Pancreas (tissue), 10 donors: Measurements from ENCODE around the gene SH3RF3. TPM values are rescaled to one million over a fixed set of nuclear protein-coding genes. Genes with fewer than 3 reads are reported as not detected.

ENCODE experiments used
- ATAC-seq, 4 donors: fragments of 200-7000 bp; cut with Tn5 transposase; one replicate each; pipeline versions ENCODE4 v1.8.0 to v1.9.1; 2020; ENCODE audit warnings: mild to moderate bottlenecking in 4 of 4, moderate library complexity in 4 of 4
- DNase-seq, 6 donors: peaks; one replicate each; pipeline ENCODE4 v3.0.0-alpha.2; 2020
- FAIRE-seq: peaks from 2 replicates; lab custom pipeline; 2012; peaks lifted over from hg19 to GRCh38; lab: Jason Lieb, UNC
- H3K27ac ChIP-seq, 4 donors: fragments of 200-600 bp; sonication (generic); 1 replicate in 3 of 4; 2 replicates in 1 of 4; pipeline versions ENCODE4 v1.5.0 to v1.8.0; 2020
- H3K27me3 ChIP-seq, 4 donors: fragments of 200-600 bp; one replicate each; pipeline ENCODE4 v1.8.0; 2021
- H3K36me3 ChIP-seq, 3 donors: fragments of 200-600 bp; sonication (generic) in 1 of 3; one replicate each; pipeline versions ENCODE4 v1.5.0 to v1.8.0; 2020 to 2021
- H3K4me1 ChIP-seq, 3 donors: fragments of 200-600 bp; one replicate each; pipeline ENCODE4 v1.8.0; 2021
- H3K4me3 ChIP-seq, 4 donors: fragments of 200-600 bp; sonication (generic) in 2 of 4; one replicate each; pipeline versions ENCODE4 v1.5.0 to v1.8.0; 2020 to 2021
- H3K9me3 ChIP-seq, 4 donors: fragments of 200-600 bp; one replicate each; pipeline ENCODE4 v1.8.0; 2021
- WGBS, 2 donors: extraction: QIAGEN DNeasy Blood & Tissue Kit; methylation state at CpG; one replicate each; pipeline ENCODE4 v1.1.7; 2013; 5-methylcytosine and 5-hydroxymethylcytosine counted together
- intact Hi-C, 3 donors: fragments of 100-400 bp; cut with DNase I; formaldehyde crosslinking; loops; one replicate each; pipeline versions ENCODE4 v1.11.1 to v1.14.2; 2022
- polyA plus RNA-seq, 2 donors: library from polyadenylated mRNA; stranded (reverse); fragments of 200-250 nt; gene quantifications; one replicate each; pipeline ENCODE4 v1.2.3, GENCODE V29; 2013
- total RNA-seq, 6 donors: library from RNA; stranded (reverse); fragmentation: NEBNext Ultra II Directional in 4 of 6; extraction: Animal tissue kit (Norgen Biotek cat#: 25700) in 4 of 6; gene quantifications; one replicate each; pipeline versions ENCODE4 v1.2.1 to v1.2.4, GENCODE V29; 2021 to 2023
- TF ChIP-seq, protein P1 (sequence below), 4 donors: fragments of 200-600 bp; sonication (generic) in 3 of 4; IDR thresholded peaks; one replicate each; pipeline versions ENCODE4 v1.5.0 to v1.8.0; 2021; ENCODE audit warnings: antibody characterized with exemption in 4 of 4
- donor health status: healthy with polysubstance abuse.
- donor health status: DM: no; HTN: no; CAD: no; lungs with moderate emphysema.
- donor health status: DM: no; HTN: no; CAD: no.
- donor health status: control.
- donor health status: control.
- donor health status: Bipolar disorder and iron deficiency.
- donor health status: DM: yes; HTN: yes; CAD: no.
- donor health status: DM: no; HTN: no; CAD: no.
- donor health status: DM: no; HTN: no; CAD: no.
- donor health status: DM: yes; HTN: yes; CAD: no.

The SH3RF3 gene
- total and polyA plus RNA-seq, 8 donors, result 1.1 to 3.5 (median 1.8) TPM

DNA sequence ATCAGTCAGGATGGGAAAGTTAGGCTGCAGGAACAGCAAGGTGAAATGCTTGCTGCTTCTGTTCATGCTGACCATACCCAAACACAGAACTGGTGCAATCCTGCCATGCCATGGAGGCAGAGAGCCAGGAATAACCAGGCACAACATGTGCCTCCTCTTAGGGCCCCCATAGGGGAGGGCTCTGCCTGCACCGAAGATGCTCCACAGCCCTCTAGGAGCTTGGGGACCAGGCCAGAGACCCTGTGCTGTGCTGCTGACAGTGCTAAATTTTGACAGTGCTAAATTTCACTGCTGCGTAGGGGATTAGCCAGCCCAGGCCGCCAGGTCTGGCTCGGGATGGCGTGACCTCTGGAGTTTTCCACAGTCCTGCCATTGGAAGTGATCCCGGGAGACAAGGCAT, 173.3 kb downstream of the SH3RF3 start:
- DNase-seq (no peak), FAIRE-seq (no peak), ATAC-seq (no peak)
- no peak overlapping the region for H3K4me3 ChIP-seq
- TF ChIP-seq, protein P1, sequence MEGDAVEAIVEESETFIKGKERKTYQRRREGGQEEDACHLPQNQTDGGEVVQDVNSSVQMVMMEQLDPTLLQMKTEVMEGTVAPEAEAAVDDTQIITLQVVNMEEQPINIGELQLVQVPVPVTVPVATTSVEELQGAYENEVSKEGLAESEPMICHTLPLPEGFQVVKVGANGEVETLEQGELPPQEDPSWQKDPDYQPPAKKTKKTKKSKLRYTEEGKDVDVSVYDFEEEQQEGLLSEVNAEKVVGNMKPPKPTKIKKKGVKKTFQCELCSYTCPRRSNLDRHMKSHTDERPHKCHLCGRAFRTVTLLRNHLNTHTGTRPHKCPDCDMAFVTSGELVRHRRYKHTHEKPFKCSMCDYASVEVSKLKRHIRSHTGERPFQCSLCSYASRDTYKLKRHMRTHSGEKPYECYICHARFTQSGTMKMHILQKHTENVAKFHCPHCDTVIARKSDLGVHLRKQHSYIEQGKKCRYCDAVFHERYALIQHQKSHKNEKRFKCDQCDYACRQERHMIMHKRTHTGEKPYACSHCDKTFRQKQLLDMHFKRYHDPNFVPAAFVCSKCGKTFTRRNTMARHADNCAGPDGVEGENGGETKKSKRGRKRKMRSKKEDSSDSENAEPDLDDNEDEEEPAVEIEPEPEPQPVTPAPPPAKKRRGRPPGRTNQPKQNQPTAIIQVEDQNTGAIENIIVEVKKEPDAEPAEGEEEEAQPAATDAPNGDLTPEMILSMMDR (IDR thresholded peaks at IDR 0.05), result no peak
- 77 to 78% methylated on average over 6 of the region's 6 CpGs for WGBS, 2 donors
- no peak overlapping the region for H3K27ac ChIP-seq
- no peaks in the 10 kb centered on the region for H3K4me1 ChIP-seq
- H3K9me3 ChIP-seq, result no peaks in the 10 kb centered on the region
- intact Hi-C loops, result no loop called here
- no peaks in the 10 kb centered on the region for H3K27me3 ChIP-seq
- H3K36me3 ChIP-seq, result no peaks in the 10 kb centered on the region

DNA sequence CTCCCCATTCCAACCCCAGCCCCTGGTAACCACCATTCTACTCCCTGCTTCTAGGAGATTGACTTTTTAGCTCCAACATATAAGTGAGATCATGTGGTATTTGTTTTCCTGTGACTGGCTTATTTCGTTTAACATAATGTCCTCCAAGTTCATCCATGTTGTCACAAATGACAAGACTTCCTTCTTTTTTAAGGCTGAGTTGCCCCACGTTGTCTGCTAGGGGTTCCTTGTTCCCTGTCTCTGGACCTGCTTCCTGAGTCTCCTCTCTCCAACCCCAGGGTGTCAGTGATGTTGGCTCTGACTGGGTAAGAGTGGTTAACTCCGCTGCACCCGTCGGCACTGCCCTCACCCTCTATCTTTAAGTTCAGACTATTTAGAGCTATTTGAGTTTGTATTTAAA, 175.2 kb downstream of the SH3RF3 start:
- no peaks in the 10 kb centered on the region for H3K27me3 ChIP-seq
- 61 to 72% methylated on average over 5 of the region's 5 CpGs for WGBS, 2 donors
- no peak for ATAC-seq
- H3K27ac ChIP-seq, result no peak overlapping the region
- DNase-seq, result no peak
- no peaks in the 10 kb centered on the region for H3K9me3 ChIP-seq
- no peaks in the 10 kb centered on the region for H3K4me1 ChIP-seq
- intact Hi-C loops, result no loop called here
- H3K4me3 ChIP-seq, result no peak overlapping the region
- TF ChIP-seq, protein P1 (IDR thresholded peaks at IDR 0.05), result no peak
- no peaks in the 10 kb centered on the region for H3K36me3 ChIP-seq
- FAIRE-seq, result no peak

DNA sequence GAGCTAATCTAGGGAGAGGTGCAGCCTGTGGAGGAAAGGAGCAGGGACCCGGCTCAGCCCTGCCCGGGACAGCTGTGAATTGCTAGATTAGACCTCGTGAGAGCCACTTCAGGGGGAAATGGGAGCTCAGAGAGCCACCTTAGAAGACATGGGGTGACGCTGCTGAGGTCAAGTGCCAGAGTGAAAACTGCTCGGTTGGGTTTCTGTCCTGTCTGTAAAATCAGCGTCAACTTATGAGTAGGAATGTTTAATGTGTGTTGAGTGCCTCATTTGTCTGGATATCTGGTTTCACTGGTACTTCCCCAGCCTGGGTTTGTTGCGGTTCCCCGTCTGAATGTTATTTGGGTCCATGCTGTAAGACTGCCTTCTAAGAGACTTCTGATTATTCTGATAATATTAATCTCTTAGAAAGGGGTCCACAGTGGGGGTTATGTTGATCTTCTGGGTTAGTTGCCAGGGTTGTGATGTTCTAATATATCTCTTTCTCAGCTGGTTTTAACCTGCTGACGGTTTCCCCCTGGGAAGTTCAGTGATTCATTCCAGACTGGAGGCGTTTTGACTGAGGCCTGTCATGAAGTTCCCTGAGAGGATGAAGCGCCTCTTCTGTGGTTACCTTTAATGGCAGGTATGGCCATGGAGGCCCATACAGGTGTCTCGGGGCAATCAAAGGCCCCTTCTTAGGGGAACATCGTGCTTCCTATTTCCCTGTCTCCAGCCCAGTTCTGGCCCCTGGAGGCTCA, 175.9 kb downstream of the SH3RF3 start:
- intact Hi-C loops, result no loop called here
- Histone ChIP-seq H3K9me3 (no peaks in the 10 kb centered on the region), H3K36me3 (no peaks in the 10 kb centered on the region), H3K27me3 (no peaks in the 10 kb centered on the region), H3K4me3 (no peak overlapping the region), H3K4me1 (no peaks in the 10 kb centered on the region), H3K27ac (no peak overlapping the region)
- 66 to 80% methylated on average over 13 of the region's 13 CpGs for WGBS, 2 donors
- DNase-seq, result no peak
- ATAC-seq, result no peak
- TF ChIP-seq, protein P1 (IDR thresholded peaks at IDR 0.05), result no peak
- no peak for FAIRE-seq

- Histone ChIP-seq H3K36me3 (no peaks in the 10 kb centered on the region), H3K9me3 (no peaks in the 10 kb centered on the region), H3K4me3 (no peak overlapping the region), H3K27me3 (no peaks in the 10 kb centered on the region), H3K4me1 (no peaks in the 10 kb centered on the region), H3K27ac (no peak overlapping the region)
- FAIRE-seq (no peak), DNase-seq (no peak), ATAC-seq (no peak)
- intact Hi-C loops, result no loop called here
- 69 to 71% methylated on average over 15 of the region's 15 CpGs for WGBS, 2 donors
- TF ChIP-seq, protein P1 (IDR thresholded peaks at IDR 0.05), result no peak
Observed at GRCh38 chr2:109305490-109306167, 176.6 kb downstream of the SH3RF3 start.

DNA sequence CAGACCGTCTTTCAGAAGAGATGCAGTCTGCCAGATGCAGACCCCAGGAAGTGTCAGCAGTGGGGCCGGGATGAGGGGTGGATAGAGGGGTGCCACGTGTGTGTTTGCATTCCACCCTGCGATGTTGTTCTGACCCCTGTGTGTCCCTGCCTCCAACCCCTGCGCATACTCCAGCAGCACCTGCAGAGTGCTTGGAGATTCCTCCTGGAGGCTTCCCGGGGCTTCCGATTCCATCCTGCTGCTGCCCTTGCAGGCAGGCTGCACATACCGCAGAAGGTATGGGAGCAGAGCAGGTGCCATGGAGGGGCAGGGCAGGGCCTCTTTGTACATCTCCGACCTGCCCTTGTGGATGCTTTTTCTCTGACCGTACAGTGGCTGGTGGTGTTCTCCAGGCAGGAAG, 177.2 kb downstream of the SH3RF3 start:
- intact Hi-C loops, result no loop called here
- DNase-seq (no peak), FAIRE-seq (no peak), ATAC-seq (no peak)
- Histone ChIP-seq H3K36me3 (no peaks in the 10 kb centered on the region), H3K27ac (no peak overlapping the region), H3K4me1 (no peaks in the 10 kb centered on the region), H3K27me3 (no peaks in the 10 kb centered on the region), H3K9me3 (no peaks in the 10 kb centered on the region), H3K4me3 (no peak overlapping the region)
- 35 to 40% methylated on average over 10 of the region's 10 CpGs for WGBS, 2 donors
- TF ChIP-seq, protein P1 (IDR thresholded peaks at IDR 0.05), result no peak
